IMR-90 (cell line): ENCODE data around the gene NUDT1. TPM values are rescaled to one million over a fixed set of nuclear protein-coding genes. Genes with fewer than 3 reads are reported as not detected.

ENCODE experiments used
- ATAC-seq: fragments of 200-7000 bp; cut with Tn5 transposase; 2 replicates; pipeline ENCODE4 v1.9.1; 2020; ENCODE audit warnings: low read depth, mild to moderate bottlenecking, moderate library complexity
- BruUV-seq: library from RNA; stranded (reverse); fragments of 400-500 nt; replicated peaks from 2 replicates; lab custom pipeline; 2021; lab: Mats Ljungman, UMichigan
- CTCF ChIA-PET: fragments of 300-600 bp; formaldehyde crosslinking; extraction: SDS; loops from one replicate; lab custom pipeline; 2021; ENCODE audit warnings: antibody characterized with exemption; lab: Yijun Ruan, JAX
- POLR2A ChIA-PET: fragments of 300-600 bp; sonication (Branson Sonifier 250); formaldehyde crosslinking; loops from one replicate; lab custom pipeline; 2022; ENCODE audit warnings: antibody characterized with exemption; ENCODE audit not compliant: unreplicated experiment; lab: Charles Lee
- DNase-seq: peaks from one replicate; pipeline ENCODE4 v3.0.0; 2013
- H2AFZ ChIP-seq: replicated peaks from 2 replicates; pipeline ENCODE3; 2013; ENCODE audit warnings: low read length, mild to moderate bottlenecking; ENCODE audit not compliant: poor library complexity
- H2AK5ac ChIP-seq: 2 replicates; pipeline ENCODE4 v1.6.1; 2013; ENCODE audit warnings: low read depth, low read length, inconsistent platforms
- H2AK9ac ChIP-seq: replicated peaks from 2 replicates; pipeline ENCODE3; 2013; ENCODE audit warnings: mild to moderate bottlenecking, low read depth, low read length, moderate library complexity; ENCODE audit not compliant: poor library complexity
- H2BK120ac ChIP-seq: 2 replicates; pipeline ENCODE4 v1.6.1; 2013; ENCODE audit warnings: low read depth, low read length, inconsistent platforms
- H2BK15ac ChIP-seq: 3 replicates; pipeline ENCODE4 v1.6.1; 2013; ENCODE audit warnings: low read depth, low read length, inconsistent platforms
- H2BK20ac ChIP-seq: 2 replicates; pipeline ENCODE4 v1.6.1; 2013; ENCODE audit warnings: low read depth, mild to moderate bottlenecking, inconsistent platforms, low read length, moderate library complexity
- H2BK5ac ChIP-seq: 2 replicates; pipeline ENCODE4 v1.6.1; 2013; ENCODE audit warnings: mild to moderate bottlenecking, low read depth, low read length, inconsistent platforms; ENCODE audit not compliant: poor library complexity, severe bottlenecking
- H3K14ac ChIP-seq: replicated peaks from 2 replicates; pipeline ENCODE4 v1.6.1; 2013; ENCODE audit warnings: low read depth, low read length, inconsistent platforms
- H3K18ac ChIP-seq: 2 replicates; pipeline ENCODE4 v1.6.1; 2013; ENCODE audit warnings: low read depth, low read length, control low read depth
- H3K23ac ChIP-seq: 2 replicates; pipeline ENCODE4 v1.6.1; 2013; ENCODE audit warnings: low read depth, low read length, inconsistent platforms
- H3K27ac ChIP-seq: 2 replicates; pipeline ENCODE4 v1.5.1; 2013; ENCODE audit warnings: mild to moderate bottlenecking, control low read depth, low read length; ENCODE audit not compliant: insufficient read depth
- H3K27me3 ChIP-seq: 2 replicates; pipeline ENCODE4 v1.6.1; 2013; ENCODE audit warnings: low read length; ENCODE audit not compliant: control insufficient read depth, insufficient read depth
- H3K36me3 ChIP-seq: 2 replicates; pipeline ENCODE4 v1.6.1; 2013; ENCODE audit warnings: low read length, mixed read lengths; ENCODE audit not compliant: control insufficient read depth, insufficient read depth
- H3K4ac ChIP-seq: 2 replicates; pipeline ENCODE4 v1.6.1; 2013; ENCODE audit warnings: low read depth, low read length, inconsistent platforms
- H3K4me1 ChIP-seq: 2 replicates; pipeline ENCODE4 v1.6.1; 2013; ENCODE audit warnings: low read length, mixed read lengths; ENCODE audit not compliant: control insufficient read depth, insufficient read depth
- H3K4me2 ChIP-seq: 2 replicates; pipeline ENCODE4 v1.6.1; 2013; ENCODE audit warnings: low read depth, mild to moderate bottlenecking, control low read depth, low read length, moderate library complexity
- H3K4me3 ChIP-seq: 2 replicates; pipeline ENCODE4 v1.5.1; 2013; ENCODE audit warnings: low read depth, mild to moderate bottlenecking, control low read depth, low read length, moderate library complexity; ENCODE audit not compliant: insufficient read depth
- H3K56ac ChIP-seq: 2 replicates; pipeline ENCODE4 v1.6.1; 2013; ENCODE audit warnings: low read length, inconsistent platforms; ENCODE audit not compliant: insufficient read depth; ENCODE audit errors: extremely low read depth
- H3K79me1 ChIP-seq, 2 experiments: 2 replicates each; pipeline ENCODE4 v1.6.1; 2013; ENCODE audit warnings: low read length in 2 of 2, inconsistent platforms in 1 of 2, low read depth in 1 of 2
- H3K9ac ChIP-seq: 2 replicates; pipeline ENCODE4 v1.6.1; 2013; ENCODE audit warnings: low read depth, low read length, control low read depth
- H3K9me1 ChIP-seq: 2 replicates; pipeline ENCODE4 v1.6.1; 2013; ENCODE audit warnings: low read length, inconsistent platforms; ENCODE audit not compliant: insufficient read depth
- H3K9me3 ChIP-seq: 2 replicates; pipeline ENCODE4 v1.6.1; 2013; ENCODE audit warnings: low read length; ENCODE audit not compliant: control insufficient read depth, insufficient read depth
- H4K20me1 ChIP-seq: 2 replicates; pipeline ENCODE4 v1.6.1; 2013; ENCODE audit warnings: low read length, inconsistent platforms; ENCODE audit not compliant: insufficient read depth
- H4K5ac ChIP-seq: 2 replicates; pipeline ENCODE4 v1.6.1; 2013; ENCODE audit warnings: mild to moderate bottlenecking, low read depth, low read length, control low read depth
- H4K8ac ChIP-seq, 2 experiments: 2 replicates each; pipeline ENCODE4 v1.6.1; 2013; ENCODE audit warnings: low read depth in 2 of 2, low read length in 2 of 2, control low read depth in 1 of 2, inconsistent platforms in 1 of 2
- H4K91ac ChIP-seq: 2 replicates; pipeline ENCODE4 v1.6.1; 2013; ENCODE audit warnings: low read depth, low read length, inconsistent platforms; ENCODE audit not compliant: insufficient read depth
- BHLHE40 ChIP-seq: fragments of 150-350 bp; IDR thresholded peaks from 2 replicates; pipeline ENCODE4 v1.6.1; 2016; ENCODE audit warnings: mild to moderate bottlenecking, low read depth, low read length
- CHD1 ChIP-seq: IDR thresholded peaks from 2 replicates; pipeline ENCODE4 v1.6.1; 2012; ENCODE audit warnings: low read depth, low read length, improper control_type of control experiment
- CTCF ChIP-seq: conservative IDR thresholded peaks from 2 replicates; pipeline ENCODE4 v1.5.1; 2012; ENCODE audit warnings: mild to moderate bottlenecking, low read depth, low read length, improper control_type of control experiment
- ELK1 ChIP-seq: fragments of 150-350 bp; IDR thresholded peaks from 2 replicates; pipeline ENCODE4 v1.6.1; 2016; ENCODE audit warnings: low read depth, mild to moderate bottlenecking, low read length, moderate library complexity, borderline replicate concordance
- MAFK ChIP-seq: IDR thresholded peaks from 2 replicates; pipeline ENCODE4 v1.6.1; 2012; ENCODE audit warnings: low read depth, low read length, improper control_type of control experiment
- RAD21 ChIP-seq: IDR thresholded peaks from 2 replicates; pipeline ENCODE4 v1.6.1; 2012; ENCODE audit warnings: low read length, improper control_type of control experiment
- RCOR1 ChIP-seq: IDR thresholded peaks from 2 replicates; pipeline ENCODE4 v1.6.1; 2012; ENCODE audit warnings: mild to moderate bottlenecking, low read length, improper control_type of control experiment; ENCODE audit not compliant: insufficient replicate concordance
- SMC3 ChIP-seq: fragments of 150-350 bp; IDR thresholded peaks from 2 replicates; pipeline ENCODE4 v1.6.1; 2016; ENCODE audit warnings: low read depth, mild to moderate bottlenecking, antibody characterized with exemption, low read length, moderate library complexity
- USF2 ChIP-seq: fragments of 150-350 bp; IDR thresholded peaks from 2 replicates; pipeline ENCODE4 v1.6.1; 2017; ENCODE audit warnings: mild to moderate bottlenecking, antibody characterized with exemption, low read length, low read depth
- WGBS, 2 experiments: methylation state at CpG; one replicate each; pipeline versions ENCODE4 v1.1.5 to v1.1.7; 2013; ENCODE audit warnings: missing lambda C conversion rate in 2 of 2; ENCODE audit not compliant: insufficient read length in 1 of 2; ENCODE audit errors: extremely low coverage in 2 of 2; 5-methylcytosine and 5-hydroxymethylcytosine counted together
- dilution Hi-C: fragments of 300-500 bp; cut with HindIII; formaldehyde crosslinking; loops from one replicate; pipeline ENCODE4 v1.14.3; 2018; ENCODE audit warnings: low sequenced_read_pairs; ENCODE audit not compliant: unreplicated experiment
- in situ Hi-C: fragments of 300-500 bp; cut with MboI; formaldehyde crosslinking; loops from 3 replicates; pipeline ENCODE4 v1.14.3; 2019; ENCODE audit warnings: low sequenced_read_pairs, inconsistent platforms, mixed read lengths
- intact Hi-C: fragments of 100-400 bp; cut with micrococcal nuclease; formaldehyde crosslinking; loops from 2 replicates; pipeline ENCODE4 v1.10.0; 2022
- polyA plus RNA-seq, 3 experiments: library from polyadenylated mRNA; depleted of rRNA; stranded (reverse); fragments of >200 nt; gene quantifications; 2 replicates each; pipeline ENCODE4 v1.2.3, GENCODE V29; 2012; ENCODE audit warnings: low replicate concordance in 1 of 3
- total RNA-seq: library from RNA; depleted of rRNA; stranded (reverse); fragments of >200 nt; gene quantifications from 2 replicates; pipeline ENCODE4 v1.2.3, GENCODE V29; 2012

Gene NUDT1
- total and polyA plus RNA-seq, 2 of the 4 experiments (the other 2 are of a cell fraction), result 33.4 to 49.1 TPM

- no peak for TF ChIP-seq RCOR1
Measured at GRCh38 chr7:2255145-2256139, 13.4 kb downstream of the NUDT1 start (continued).

GRCh38 chr7:2256306-2257045, 14.4 kb downstream of the NUDT1 start:
- Histone ChIP-seq H3K79me1 (0 out of 4 replicates have a peak, but pooled peaks cover 0 to 14% of the 10 kb centered on the region in 2 experiments), H4K20me1 (peaks cover 7% of the 10 kb centered on the region; the same call in 1 of the 2 replicates), H4K8ac (no peak overlapping the region), H4K5ac (no peak overlapping the region), H3K23ac (no peak overlapping the region), H3K36me3 (peaks cover 25% of the 10 kb centered on the region), H2BK5ac (no peak overlapping the region), H3K18ac (no peak overlapping the region), H3K9me1 (0 out of 2 replicates have a peak, but pooled peaks cover 3% of the 10 kb centered on the region), H3K27ac (no peak overlapping the region), H2AK5ac (no peak overlapping the region), H3K14ac (no peak overlapping the region), H2AFZ (no peak overlapping the region), H3K4me2 (no peak overlapping the region), H3K4ac (no peak overlapping the region), H3K9me3 (no peaks in the 10 kb centered on the region), H3K27me3 (no peaks in the 10 kb centered on the region), H4K91ac (no peak overlapping the region), H3K9ac (no peak overlapping the region), H2BK120ac (no peak overlapping the region), H2BK15ac (no peak overlapping the region), H2BK20ac (no peak overlapping the region), H3K56ac (no peak overlapping the region), H3K4me3 (no peak overlapping the region), H2AK9ac (peak overlapping the region; percentile 13), H3K4me1 (no peaks in the 10 kb centered on the region)
- ATAC-seq, result no peak
- no peak for DNase-seq
- TF ChIP-seq BHLHE40, result no peak
- TF ChIP-seq USF2, result no peak
- TF ChIP-seq RAD21, result no peak
- TF ChIP-seq SMC3, result no peak
- TF ChIP-seq MAFK, result no peak
- TF ChIP-seq RCOR1, result no peak
- no peak for TF ChIP-seq ELK1
- TF ChIP-seq CTCF, result no peak
- TF ChIP-seq CHD1, result no peak
- in situ Hi-C loops (no loop called here), intact Hi-C loops (no loop called here), dilution Hi-C loops (no loop called here)
- CTCF ChIA-PET, result no interaction called here
- POLR2A ChIA-PET, result no interaction called here
- WGBS, 2 experiments, result 88% methylated on average over 13 of the region's 44 CpGs; no CpG with 5 or more reads in 1 of the 2 experiments
- BruUV-seq, result no TSS peak
